ENCODE results near the gene CRMP1.

DNA sequence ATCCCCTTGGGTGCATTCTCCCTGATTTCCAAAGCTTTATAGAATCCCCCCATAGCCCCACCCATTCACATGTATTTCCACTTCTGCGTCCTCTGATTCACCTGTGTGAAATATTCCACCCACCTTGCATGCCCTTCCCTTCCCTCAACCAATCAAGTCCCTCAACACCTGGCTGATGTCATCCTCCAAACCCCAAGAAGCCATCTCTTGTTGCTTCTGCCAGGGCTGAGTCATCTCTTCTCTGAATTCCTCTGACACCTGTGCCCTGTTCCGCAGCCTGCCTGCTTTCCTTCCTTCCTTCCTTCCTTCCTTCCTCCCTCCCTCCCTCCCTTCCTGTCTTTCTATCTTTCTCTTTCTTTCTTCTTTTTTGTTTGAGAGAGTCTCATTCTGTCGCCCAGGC is 9.9 kb downstream of the CRMP1 start:
- TF ChIP-seq, protein P1, sequence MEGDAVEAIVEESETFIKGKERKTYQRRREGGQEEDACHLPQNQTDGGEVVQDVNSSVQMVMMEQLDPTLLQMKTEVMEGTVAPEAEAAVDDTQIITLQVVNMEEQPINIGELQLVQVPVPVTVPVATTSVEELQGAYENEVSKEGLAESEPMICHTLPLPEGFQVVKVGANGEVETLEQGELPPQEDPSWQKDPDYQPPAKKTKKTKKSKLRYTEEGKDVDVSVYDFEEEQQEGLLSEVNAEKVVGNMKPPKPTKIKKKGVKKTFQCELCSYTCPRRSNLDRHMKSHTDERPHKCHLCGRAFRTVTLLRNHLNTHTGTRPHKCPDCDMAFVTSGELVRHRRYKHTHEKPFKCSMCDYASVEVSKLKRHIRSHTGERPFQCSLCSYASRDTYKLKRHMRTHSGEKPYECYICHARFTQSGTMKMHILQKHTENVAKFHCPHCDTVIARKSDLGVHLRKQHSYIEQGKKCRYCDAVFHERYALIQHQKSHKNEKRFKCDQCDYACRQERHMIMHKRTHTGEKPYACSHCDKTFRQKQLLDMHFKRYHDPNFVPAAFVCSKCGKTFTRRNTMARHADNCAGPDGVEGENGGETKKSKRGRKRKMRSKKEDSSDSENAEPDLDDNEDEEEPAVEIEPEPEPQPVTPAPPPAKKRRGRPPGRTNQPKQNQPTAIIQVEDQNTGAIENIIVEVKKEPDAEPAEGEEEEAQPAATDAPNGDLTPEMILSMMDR (IDR thresholded peaks at IDR 0.05), result no peak
- TF ChIP-seq POLR2A (IDR thresholded peaks at IDR 0.05), result no peak

Measured in adrenal gland (tissue), 5 donors.